ENCODE results near the gene MESD.

The MESD gene

GRCh38 chr15:80940851-80941250, 48.8 kb downstream of the MESD start:
- DNase-seq, result no peak

- DNase-seq, result no peak
Measured at GRCh38 chr15:80940331-80940730, 49.3 kb downstream of the MESD start.

- DNase-seq, result no peak
Measured at GRCh38 chr15:80939216-80939615, 50.4 kb downstream of the MESD start.

GRCh38 chr15:80937718-80938117, 51.9 kb downstream of the MESD start:
- no peak for DNase-seq

- no peak for DNase-seq
Measured at GRCh38 chr15:80936288-80937078, 53.1 kb downstream of the MESD start.

- DNase-seq, result peak in 4 of 56 donors; percentile 9 to 18 (median 14)
Measured at GRCh38 chr15:80934761-80935221, 54.8 kb downstream of the MESD start.

- DNase-seq, result no peak
Measured at GRCh38 chr15:80932989-80933388, 56.6 kb downstream of the MESD start.

GRCh38 chr15:80932513-80932815, 57.2 kb downstream of the MESD start:
- no peak for DNase-seq

GRCh38 chr15:80931721-80932512, 57.7 kb downstream of the MESD start:
- no peak for DNase-seq

GRCh38 chr15:80931191-80931590, 58.4 kb downstream of the MESD start:
- DNase-seq, result no peak

- no peak for DNase-seq
Measured at GRCh38 chr15:80929689-80930088, 59.9 kb downstream of the MESD start.

GRCh38 chr15:80929225-80929624, 60.4 kb downstream of the MESD start:
- DNase-seq, result no peak

- no peak for DNase-seq
Measured at GRCh38 chr15:80926126-80926525, 63.5 kb downstream of the MESD start.

GRCh38 chr15:80925597-80926059, 64.0 kb downstream of the MESD start:
- no peak for DNase-seq

GRCh38 chr15:80924278-80924677, 65.3 kb downstream of the MESD start:
- DNase-seq, result no peak

GRCh38 chr15:80923668-80924067, 66.0 kb downstream of the MESD start:
- no peak for DNase-seq

GRCh38 chr15:80921736-80922410, 67.7 kb downstream of the MESD start:
- no peak for DNase-seq

- no peak for DNase-seq
Measured at GRCh38 chr15:80920271-80920699, 69.3 kb downstream of the MESD start.

GRCh38 chr15:80918196-80918783, 71.3 kb downstream of the MESD start:
- no peak for DNase-seq

GRCh38 chr15:80916056-80916455, 73.6 kb downstream of the MESD start:
- no peak for DNase-seq

- DNase-seq, result no peak
Measured at GRCh38 chr15:80915472-80915871, 74.1 kb downstream of the MESD start.

GRCh38 chr15:80913541-80913940, 76.1 kb downstream of the MESD start:
- DNase-seq, result no peak
